Astrocyte of the cerebellum (primary cell): ENCODE results near the gene PDLIM7.

Source experiments
- DNase-seq: peaks from one replicate; pipeline ENCODE4 v3.0.0-alpha.2; 2011; ENCODE audit warnings: low read depth
- H3K4me3 ChIP-seq: 2 replicates; pipeline ENCODE4 v1.5.1; 2011; ENCODE audit warnings: mild to moderate bottlenecking, low read depth, low read length, moderate library complexity
- CTCF ChIP-seq: IDR thresholded peaks from 2 replicates; pipeline ENCODE4 v1.5.1; 2012; ENCODE audit warnings: low read length, low read depth, moderate library complexity, mild to moderate bottlenecking; ENCODE audit errors: missing control alignments
- in situ Hi-C: cut with HindIII; loops from 2 replicates; pipeline ENCODE4 v1.10.0; 2017; ENCODE audit warnings: low sequenced_read_pairs

PDLIM7 gene

GRCh38 chr5:177508221-177508611, 10.8 kb upstream of the PDLIM7 start:
- DNase-seq: no peak
- in situ Hi-C loops: no loop called here
- no peak overlapping the region for H3K4me3 ChIP-seq
- TF ChIP-seq CTCF: no peak

GRCh38 chr5:177507596-177508220, 10.3 kb upstream of the PDLIM7 start:
- in situ Hi-C loops: no loop called here
- H3K4me3 ChIP-seq: no peak overlapping the region
- no peak for TF ChIP-seq CTCF
- DNase-seq: no peak

GRCh38 chr5:177507165-177507564, 9.8 kb upstream of the PDLIM7 start:
- no peak for DNase-seq
- no peak overlapping the region for H3K4me3 ChIP-seq
- in situ Hi-C loops: no loop called here
- peak; percentile 36 for TF ChIP-seq CTCF

GRCh38 chr5:177505075-177505474, 7.7 kb upstream of the PDLIM7 start:
- DNase-seq: no peak
- TF ChIP-seq CTCF: no peak
- H3K4me3 ChIP-seq: no peak overlapping the region
- in situ Hi-C loops: no loop called here

GRCh38 chr5:177504086-177505056, 7.0 kb upstream of the PDLIM7 start:
- in situ Hi-C loops: no loop called here
- no peak overlapping the region for H3K4me3 ChIP-seq
- no peak for DNase-seq
- no peak for TF ChIP-seq CTCF

- in situ Hi-C loops: no loop called here
- no peak for DNase-seq
- H3K4me3 ChIP-seq: no peak overlapping the region
- TF ChIP-seq CTCF: no peak
Measured at GRCh38 chr5:177503351-177504085, 6.1 kb upstream of the PDLIM7 start.
